ENCODE results near the gene SIX3. TPM values are rescaled to one million over a fixed set of nuclear protein-coding genes. Genes with fewer than 3 reads are reported as not detected.
A peak's percentile ranks its signal among the peaks of the same experiment; 100 is the strongest.

SIX3 gene
- total RNA-seq, 6 donors from 2014 or later, result not detected

GRCh38 chr2:44902217-44903137 lies 39.0 kb upstream of the SIX3 start:
- no peaks in the 10 kb centered on the region for H3K36me3 ChIP-seq
- no peaks in the 10 kb centered on the region for H3K9me3 ChIP-seq
- H3K27me3 ChIP-seq, result no peaks in the 10 kb centered on the region
- TF ChIP-seq POLR2A (IDR thresholded peaks at IDR 0.05) (no peak), POLR2AphosphoS5 (IDR thresholded peaks at IDR 0.05) (no peak), EP300 (IDR thresholded peaks at IDR 0.05) (no peak), CTCF (IDR thresholded peaks at IDR 0.05) (no peak)
- no peaks in the 10 kb centered on the region for H3K4me1 ChIP-seq
- WGBS, 2 donors, result 68 to 69% methylated on average over 7 of the region's 7 CpGs
- H3K4me3 ChIP-seq, result no peak overlapping the region
- DNase-seq (no peak), ATAC-seq (ENCODE audit: low FRiP score in 2 of 2) (no peak)
- no peak overlapping the region for H3K27ac ChIP-seq

- Histone ChIP-seq H3K9me3 (peaks cover 0 to 4% (median 2%) of the 10 kb centered on the region in 4 donors), H3K36me3 (no peaks in the 10 kb centered on the region), H3K27ac (no peak overlapping the region), H3K4me1 (no peaks in the 10 kb centered on the region), H3K27me3 (no peaks in the 10 kb centered on the region), H3K4me3 (no peak overlapping the region)
- WGBS, 2 donors, result 78 to 83% methylated on average over 1 of the region's 1 CpG
- DNase-seq (no peak), ATAC-seq (ENCODE audit: low FRiP score in 2 of 2) (no peak)
- TF ChIP-seq EP300 (IDR thresholded peaks at IDR 0.05) (no peak), POLR2A (IDR thresholded peaks at IDR 0.05) (no peak), POLR2AphosphoS5 (IDR thresholded peaks at IDR 0.05) (no peak), CTCF (IDR thresholded peaks at IDR 0.05) (no peak)
These were observed 36.9 kb upstream of the SIX3 start for GRCh38 chr2:44904578-44904977.

- TF ChIP-seq POLR2A (IDR thresholded peaks at IDR 0.05) (no peak), CTCF (IDR thresholded peaks at IDR 0.05) (no peak), EP300 (IDR thresholded peaks at IDR 0.05) (no peak), POLR2AphosphoS5 (IDR thresholded peaks at IDR 0.05) (no peak)
- ATAC-seq (ENCODE audit: low FRiP score in 2 of 2) (peak in 1 of 2 donors; percentile 60), DNase-seq (peak in 1 of 2 donors; percentile 32)
- Histone ChIP-seq H3K27me3 (no peaks in the 10 kb centered on the region), H3K4me3 (no peak overlapping the region), H3K4me1 (no peaks in the 10 kb centered on the region), H3K27ac (no peak overlapping the region), H3K9me3 (peaks cover 0 to 7% (median 4%) of the 10 kb centered on the region in 4 donors), H3K36me3 (no peaks in the 10 kb centered on the region)
- WGBS, 2 donors, result 41 to 57% methylated on average over 6 to 10 of the region's 10 CpGs
These were observed 34.5 kb upstream of the SIX3 start for GRCh38 chr2:44906972-44907371.

GRCh38 chr2:44909831-44910230 lies 31.7 kb upstream of the SIX3 start:
- 94 to 100% methylated on average over 1 of the region's 1 CpG for WGBS, 2 donors
- TF ChIP-seq POLR2A (IDR thresholded peaks at IDR 0.05) (no peak), EP300 (IDR thresholded peaks at IDR 0.05) (no peak), CTCF (IDR thresholded peaks at IDR 0.05) (no peak), POLR2AphosphoS5 (IDR thresholded peaks at IDR 0.05) (no peak)
- no peaks in the 10 kb centered on the region for H3K27me3 ChIP-seq
- H3K4me1 ChIP-seq, result no peaks in the 10 kb centered on the region
- H3K9me3 ChIP-seq, result peaks cover 0 to 7% (median 4%) of the 10 kb centered on the region in 4 donors
- no peak for DNase-seq
- no peak overlapping the region for H3K27ac ChIP-seq
- H3K36me3 ChIP-seq, result no peaks in the 10 kb centered on the region
- no peak for ATAC-seq (ENCODE audit: low FRiP score in 2 of 2)
- no peak overlapping the region for H3K4me3 ChIP-seq
